ENCODE measurements around the gene TPCN1.

Gene TPCN1

DNA sequence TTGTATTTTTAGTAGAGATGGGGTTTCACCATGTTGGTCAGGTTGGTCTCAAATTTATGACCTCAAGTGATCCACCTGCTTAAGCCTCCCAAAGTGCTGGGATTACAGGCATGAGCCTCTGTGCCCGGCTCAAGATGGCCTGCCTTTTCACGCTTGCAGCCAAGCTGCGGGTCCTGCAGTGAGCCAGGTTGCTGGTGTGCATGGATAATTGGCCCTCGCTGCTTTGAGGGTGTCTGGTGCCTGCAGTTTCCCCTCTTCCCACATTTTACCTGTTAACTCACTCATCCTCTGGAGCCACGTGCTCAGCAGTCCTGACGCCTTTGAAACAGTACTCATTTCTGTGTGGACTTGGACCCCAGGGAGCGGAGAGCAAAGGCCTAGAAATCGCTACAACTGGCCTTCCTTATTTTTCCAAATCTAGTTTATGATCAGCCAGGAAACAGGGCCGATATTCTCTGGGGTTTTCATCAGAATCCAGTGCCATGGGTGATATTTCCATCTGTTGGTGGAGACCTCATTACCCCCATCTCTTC lies 42.2 kb downstream of the TPCN1 start:
- no peak for DNase-seq

GRCh38 chr12:113266106-113266895 lies 45.0 kb downstream of the TPCN1 start:
- no peak for DNase-seq

DNA sequence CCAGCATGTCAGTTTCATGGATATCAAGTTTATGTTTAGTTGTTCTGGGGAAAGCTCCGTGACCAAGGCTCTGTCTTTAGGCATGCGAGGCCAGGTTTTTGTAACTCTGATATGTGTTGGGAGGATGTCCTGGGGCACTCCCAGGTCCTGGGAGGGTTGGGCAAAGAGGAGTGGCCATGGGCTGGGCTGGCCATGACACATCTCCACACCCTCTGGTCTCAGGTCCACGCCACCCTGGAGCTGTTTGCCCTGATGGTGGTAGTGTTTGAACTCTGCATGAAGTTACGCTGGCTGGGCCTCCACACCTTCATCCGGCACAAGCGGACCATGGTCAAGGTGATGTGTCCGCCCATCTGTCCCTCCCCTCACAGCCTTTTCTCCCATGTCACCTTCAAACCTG lies 46.4 kb downstream of the TPCN1 start:
- no peak for DNase-seq

DNA sequence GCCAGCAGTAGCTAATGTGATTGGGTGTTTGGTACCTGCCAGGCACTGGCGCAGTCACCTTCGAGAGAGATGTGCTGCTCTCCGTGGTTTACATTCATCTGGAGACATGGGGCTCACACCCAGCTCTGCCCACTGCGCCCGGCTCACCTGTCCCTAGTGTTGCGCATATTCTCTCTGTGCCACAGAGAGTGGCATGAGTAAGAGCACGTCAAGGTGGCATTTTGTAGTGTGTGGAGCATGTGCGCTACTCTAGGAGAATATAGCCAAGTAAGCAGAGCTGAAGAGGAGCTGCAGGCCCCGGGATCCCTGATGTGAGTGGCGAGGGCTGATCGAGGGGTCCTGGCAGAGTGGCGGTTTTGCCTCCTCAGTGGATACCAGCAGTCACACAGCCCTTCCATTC lies 46.9 kb downstream of the TPCN1 start:
- no peak for DNase-seq

- no peak for DNase-seq
Observed at GRCh38 chr12:113268621-113269020, 47.4 kb downstream of the TPCN1 start.

- no peak for DNase-seq
Observed at GRCh38 chr12:113269257-113269943, 48.1 kb downstream of the TPCN1 start.

- no peak for DNase-seq
Observed at GRCh38 chr12:113270709-113271009, 49.4 kb downstream of the TPCN1 start.

DNA sequence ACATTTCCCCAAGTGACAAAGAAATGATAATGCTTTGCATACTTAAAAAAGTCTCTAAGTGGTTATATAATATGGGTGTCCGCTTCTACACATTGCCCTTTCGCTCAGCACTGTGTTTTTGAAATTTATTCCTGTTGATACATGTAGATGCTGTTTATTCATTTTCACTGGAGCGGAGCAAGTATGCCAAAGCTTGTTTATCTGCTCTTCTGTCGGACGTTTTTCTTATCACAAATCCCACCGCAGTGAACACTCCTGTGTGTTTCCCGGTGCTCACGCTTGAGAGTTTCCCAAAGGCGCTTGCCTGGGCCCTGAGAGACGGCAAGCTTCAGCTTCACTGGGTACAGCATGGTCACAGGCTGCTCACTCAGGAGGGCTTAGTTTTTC lies 50.2 kb downstream of the TPCN1 start:
- no peak for DNase-seq

GRCh38 chr12:113271853-113272561 lies 50.7 kb downstream of the TPCN1 start:
- DNase-seq: no peak

DNA sequence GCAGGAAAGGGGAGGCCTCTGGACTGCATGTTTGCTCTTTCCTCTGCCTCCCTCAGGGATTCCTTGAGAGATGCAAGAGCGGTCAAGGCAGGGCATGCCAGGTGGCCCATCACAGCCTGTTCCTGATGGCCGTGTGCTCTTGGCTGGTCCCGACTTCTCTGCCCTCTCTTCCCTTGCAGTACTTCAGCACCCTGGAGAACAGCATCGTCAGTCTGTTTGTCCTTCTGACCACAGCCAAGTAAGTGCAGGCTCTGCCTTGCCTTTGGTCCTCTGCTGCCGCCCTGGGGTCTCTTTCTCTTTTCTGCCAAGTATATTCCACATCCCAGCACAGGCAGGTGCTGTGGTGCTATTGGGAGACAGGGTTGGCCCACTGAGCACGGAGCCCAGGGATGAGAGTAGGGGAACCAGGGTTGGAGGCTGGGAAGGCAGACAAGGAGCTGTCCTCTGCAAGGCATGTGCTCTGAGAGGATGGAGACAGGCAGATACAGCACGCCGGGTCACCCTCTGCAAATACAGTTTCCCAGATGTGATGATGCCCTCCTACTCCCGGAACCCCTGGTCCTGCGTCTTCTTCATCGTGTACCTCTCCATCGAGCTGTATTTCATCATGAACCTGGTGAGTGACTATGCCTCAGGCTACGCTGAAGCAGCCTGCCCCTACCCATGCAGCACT lies 51.9 kb downstream of the TPCN1 start:
- DNase-seq: no peak

GRCh38 chr12:113274848-113275247 lies 53.6 kb downstream of the TPCN1 start:
- DNase-seq: no peak

GRCh38 chr12:113276306-113276705 lies 55.0 kb downstream of the TPCN1 start:
- no peak for DNase-seq

DNA sequence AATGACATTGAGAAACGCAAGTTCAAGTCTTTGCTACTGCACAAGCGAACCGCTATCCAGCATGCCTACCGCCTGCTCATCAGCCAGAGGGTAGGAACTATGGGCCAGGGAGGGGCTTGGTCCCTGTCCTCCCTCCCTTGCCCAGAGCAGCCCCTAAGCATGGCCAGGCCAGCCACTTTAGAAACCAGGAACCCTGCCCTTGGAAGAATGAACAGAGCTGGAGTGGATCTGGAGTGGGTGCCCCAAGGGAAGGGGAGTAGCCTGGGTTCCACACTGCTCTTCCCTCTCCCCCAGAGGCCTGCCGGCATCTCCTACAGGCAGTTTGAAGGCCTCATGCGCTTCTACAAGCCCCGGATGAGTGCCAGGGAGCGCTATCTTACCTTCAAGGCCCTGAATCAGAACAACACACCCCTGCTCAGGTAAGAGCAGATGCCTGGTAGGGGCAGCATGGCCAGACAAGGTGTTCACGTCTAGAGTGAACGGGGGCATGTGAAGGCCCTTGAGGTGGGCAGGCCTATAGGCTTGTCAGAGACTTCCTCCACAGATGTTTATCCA lies 55.8 kb downstream of the TPCN1 start:
- DNase-seq: no peak

GRCh38 chr12:113277511-113277910 lies 56.2 kb downstream of the TPCN1 start:
- no peak for DNase-seq

DNA sequence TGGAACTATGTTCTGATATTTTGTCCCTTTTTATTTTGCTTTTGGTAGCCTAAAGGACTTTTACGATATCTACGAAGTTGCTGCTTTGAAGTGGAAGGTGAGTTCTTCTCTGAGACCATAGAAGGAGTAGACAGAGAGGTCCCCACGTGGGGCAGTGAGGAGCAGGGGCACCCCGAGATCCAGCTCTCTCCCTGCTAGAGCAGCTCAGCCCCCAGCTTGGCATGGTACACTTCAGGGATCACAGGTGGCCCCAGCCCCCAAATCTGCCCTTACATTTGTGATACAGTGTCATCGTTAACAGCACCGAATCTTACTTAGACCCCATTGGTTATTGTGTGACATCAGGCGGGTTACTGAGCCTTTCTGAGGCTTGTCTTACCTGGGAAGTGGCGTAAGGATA lies 56.9 kb downstream of the TPCN1 start:
- DNase-seq: no peak

- DNase-seq: no peak
Observed at GRCh38 chr12:113278633-113279032, 57.4 kb downstream of the TPCN1 start.

DNA sequence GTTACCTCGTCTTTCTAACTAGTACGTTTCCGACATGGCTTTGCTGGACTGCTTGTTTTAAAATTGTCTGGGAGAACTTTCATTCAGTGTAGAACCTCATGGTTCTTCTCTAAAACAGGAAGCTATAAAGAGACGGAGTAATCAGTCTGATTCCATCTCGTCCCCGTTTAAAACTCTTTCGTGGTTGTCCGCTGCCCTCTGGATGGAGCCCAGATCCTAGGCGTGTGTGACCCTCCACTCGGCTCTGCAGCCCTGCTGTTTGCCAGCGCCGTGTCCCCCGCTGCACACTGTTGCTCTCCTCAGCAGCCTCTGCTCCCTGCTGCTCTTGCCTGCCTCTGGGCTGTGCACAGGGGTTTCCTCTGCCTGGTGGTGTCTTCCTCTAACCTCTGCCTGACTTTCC lies 63.5 kb downstream of the TPCN1 start:
- no peak for DNase-seq

DNA sequence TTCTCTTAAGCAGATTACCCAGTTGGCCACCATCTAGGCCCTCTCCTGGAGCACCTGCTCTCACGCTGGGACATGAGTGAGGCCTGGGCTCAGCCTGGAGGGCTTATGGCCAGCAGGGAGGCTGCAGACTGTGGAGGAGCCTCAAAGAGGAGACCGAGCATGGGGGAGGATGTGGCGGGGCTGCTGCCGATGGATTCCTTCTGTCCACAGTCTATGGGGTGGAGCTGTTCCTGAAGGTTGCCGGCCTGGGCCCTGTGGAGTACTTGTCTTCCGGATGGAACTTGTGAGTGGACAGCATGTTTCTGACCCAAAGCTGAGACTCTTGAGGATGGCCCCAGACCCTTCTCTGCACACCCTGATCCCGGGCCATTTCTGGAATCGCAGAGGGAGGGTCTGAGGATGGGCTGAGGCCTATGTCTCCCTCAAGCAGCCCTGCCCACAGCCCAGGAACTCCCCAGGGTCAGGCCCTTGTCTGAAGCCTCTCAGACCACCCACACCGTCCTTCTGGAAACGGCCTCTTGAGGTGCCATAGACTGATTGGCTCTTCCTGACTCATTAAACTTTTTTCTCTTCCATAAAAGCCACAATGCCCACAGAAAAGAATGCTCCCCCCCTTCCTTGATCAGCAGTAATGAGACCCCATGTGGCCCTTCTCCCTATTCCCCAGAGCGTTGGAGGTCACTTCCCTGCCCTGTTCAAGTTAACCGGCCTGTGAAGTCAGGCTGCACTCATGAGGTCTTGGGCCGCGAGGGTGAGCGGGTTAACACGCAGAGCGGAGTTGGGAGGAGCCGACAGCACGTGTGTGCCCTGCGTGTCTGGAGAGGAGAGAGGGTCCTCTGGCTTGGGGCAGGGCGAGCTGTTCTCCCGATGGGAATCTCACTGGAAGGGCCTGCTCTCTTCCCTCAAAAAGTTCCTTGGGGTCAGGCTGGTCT lies 64.7 kb downstream of the TPCN1 start:
- no peak for DNase-seq

DNA sequence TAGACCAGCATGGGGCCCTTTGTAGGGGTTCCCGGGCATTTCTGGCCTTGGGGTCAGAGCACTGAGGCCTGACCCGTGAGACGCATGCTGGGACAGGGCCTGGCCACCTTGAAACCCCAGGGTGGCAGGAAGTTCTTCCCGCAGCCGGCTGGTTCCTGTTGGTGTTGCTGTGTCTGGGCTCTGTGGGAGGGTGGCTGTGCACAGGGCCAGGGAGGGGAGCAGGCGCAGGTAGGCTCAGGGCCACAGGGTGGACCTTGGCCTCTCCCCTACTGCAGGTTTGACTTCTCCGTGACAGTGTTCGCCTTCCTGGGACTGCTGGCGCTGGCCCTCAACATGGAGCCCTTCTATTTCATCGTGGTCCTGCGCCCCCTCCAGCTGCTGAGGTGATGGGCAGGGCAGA lies 65.4 kb downstream of the TPCN1 start:
- no peak for DNase-seq

DNA sequence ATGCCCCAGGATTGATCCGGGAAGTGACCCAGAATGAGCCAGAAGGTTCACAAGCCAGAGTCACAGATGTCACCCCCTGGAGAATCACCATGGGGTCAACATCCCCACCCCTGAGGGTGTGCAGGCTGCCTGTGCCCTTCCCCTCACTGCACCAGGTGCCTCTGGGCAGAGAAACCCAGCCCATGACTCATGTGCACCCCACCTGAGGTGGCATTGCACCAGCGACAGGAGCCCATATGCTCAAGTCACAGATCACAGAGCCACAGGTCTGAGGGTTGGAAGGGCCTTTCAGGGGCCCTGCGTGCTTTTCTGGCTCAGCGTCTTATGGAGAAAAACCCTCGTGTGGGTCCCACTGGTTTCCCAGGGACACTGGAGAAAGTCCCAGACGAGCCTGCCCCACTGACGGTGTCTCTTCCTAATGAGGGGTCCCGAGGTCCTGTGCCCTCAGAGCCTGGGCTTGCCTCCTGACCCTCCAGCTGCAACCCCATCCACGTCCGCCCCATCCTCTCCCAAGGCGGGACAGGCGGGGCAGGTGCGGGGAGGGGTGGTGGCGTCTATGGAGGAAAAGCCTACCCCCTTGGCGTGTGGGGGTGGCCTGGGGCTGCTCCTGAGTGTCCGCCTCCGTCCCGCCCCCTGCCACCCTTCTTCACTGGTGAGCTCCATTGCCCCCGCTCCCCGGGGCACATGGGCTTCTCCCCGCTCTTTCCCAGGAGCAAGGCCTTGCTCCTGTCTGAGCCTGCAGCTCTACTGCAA lies 66.1 kb downstream of the TPCN1 start:
- DNase-seq: no peak

GRCh38 chr12:113287899-113288282 lies 66.6 kb downstream of the TPCN1 start:
- DNase-seq: no peak
